Panc1 (cell line): ENCODE data around the gene SLC40A1. TPM values are rescaled to one million over a fixed set of nuclear protein-coding genes. Genes with fewer than 3 reads are reported as not detected.

Source experiments
- ATAC-seq: fragments of 200-7000 bp; cut with Tn5 transposase; 2 replicates; pipeline ENCODE4 v1.9.1; 2020; ENCODE audit warnings: mild to moderate bottlenecking, moderate library complexity
- BruUV-seq: library from RNA; stranded (reverse); fragments of 400-500 nt; replicated peaks from 2 replicates; lab custom pipeline; 2021; lab: Mats Ljungman, UMichigan
- CTCF ChIA-PET: fragments of 300-600 bp; sonication (Branson Sonifier 250); formaldehyde crosslinking; loops from one replicate; lab custom pipeline; 2022; ENCODE audit warnings: antibody characterized with exemption; lab: Charles Lee
- POLR2A ChIA-PET: fragments of 300-600 bp; sonication (Branson Sonifier 250); formaldehyde crosslinking; loops from one replicate; lab custom pipeline; 2022; ENCODE audit warnings: antibody characterized with exemption; lab: Charles Lee
- DNase-seq: peaks from one replicate; pipeline ENCODE4 v3.0.0-alpha.2; 2010; ENCODE audit warnings: low read depth, low spot score
- H3K27ac ChIP-seq: 2 replicates; pipeline ENCODE4 v1.5.1; 2011; ENCODE audit warnings: mild to moderate bottlenecking, low read length, inconsistent platforms
- H3K27me3 ChIP-seq: fragments of 200-500 bp; sonication (Bioruptor generic); 2 replicates; pipeline ENCODE4 v1.6.0; 2014; ENCODE audit warnings: low read length, inconsistent platforms; ENCODE audit not compliant: control insufficient read depth, insufficient read depth
- H3K36me3 ChIP-seq: fragments of 200-500 bp; sonication (Bioruptor generic); 2 replicates; pipeline ENCODE4 v1.5.1; 2014; ENCODE audit warnings: inconsistent platforms, mild to moderate bottlenecking, low read length, moderate library complexity; ENCODE audit not compliant: control insufficient read depth, insufficient read depth
- H3K4me1 ChIP-seq: 2 replicates; pipeline ENCODE4 v1.5.1; 2011; ENCODE audit warnings: inconsistent platforms, mild to moderate bottlenecking, low read length, moderate library complexity; ENCODE audit not compliant: control insufficient read depth, insufficient read depth
- H3K4me3 ChIP-seq, 2 experiments: 2 replicates each; pipeline ENCODE4 v1.5.1; 2011 to 2012; ENCODE audit warnings: low read depth in 2 of 2, low read length in 2 of 2, mild to moderate bottlenecking in 2 of 2, inconsistent platforms in 1 of 2, moderate library complexity in 1 of 2
- H3K9me3 ChIP-seq: fragments of 200-500 bp; sonication (Bioruptor generic); 2 replicates; pipeline ENCODE4 v1.5.1; 2014; ENCODE audit warnings: low read depth, mild to moderate bottlenecking, inconsistent platforms, low read length, moderate library complexity; ENCODE audit not compliant: control insufficient read depth, insufficient read depth
- POLR2AphosphoS5 ChIP-seq: IDR thresholded peaks from 2 replicates; pipeline ENCODE4 v1.6.1; 2012; ENCODE audit warnings: mild to moderate bottlenecking, low read depth, low read length, moderate library complexity
- SIN3A ChIP-seq: IDR thresholded peaks from 2 replicates; pipeline ENCODE4 v1.6.1; 2012; ENCODE audit warnings: low read depth, mild to moderate bottlenecking, low read length, moderate library complexity, borderline replicate concordance; ENCODE audit not compliant: insufficient read depth
- TCF7L2 ChIP-seq: IDR thresholded peaks from 2 replicates; pipeline ENCODE4 v1.6.1; 2011; ENCODE audit warnings: mild to moderate bottlenecking, low read depth, low read length, inconsistent platforms
- in situ Hi-C: cut with HindIII; loops from 2 replicates; pipeline ENCODE4 v1.10.0; 2016; ENCODE audit warnings: low sequenced_read_pairs, low pct_unique_long_range_greater_than_20kb
- intact Hi-C: fragments of 100-400 bp; cut with micrococcal nuclease; formaldehyde crosslinking; loops from one replicate; pipeline ENCODE4 v1.10.0; 2022; ENCODE audit not compliant: unreplicated experiment
- total RNA-seq: library from RNA; stranded (reverse); gene quantifications from one replicate; pipeline ENCODE4 v1.2.1, GENCODE V29; 2021; ENCODE audit not compliant: unreplicated experiment
- TF ChIP-seq, protein P1 (sequence below): fragments of 450-650 bp; IDR thresholded peaks from 2 replicates; pipeline ENCODE4 v1.5.1; 2017; ENCODE audit warnings: mild to moderate bottlenecking
- TF ChIP-seq, protein P2 (sequence below), 2 experiments: IDR thresholded peaks; 2 replicates each; pipeline ENCODE4 v1.6.1; 2011 to 2012; ENCODE audit warnings: low read depth in 2 of 2, control low read depth in 1 of 2, low read length in 1 of 2, mild to moderate bottlenecking in 1 of 2, moderate library complexity in 1 of 2; ENCODE audit not compliant: insufficient read depth in 1 of 2

SLC40A1 gene
- total RNA-seq, 1 experiment from 2014 or later = 0.74 TPM

DNA sequence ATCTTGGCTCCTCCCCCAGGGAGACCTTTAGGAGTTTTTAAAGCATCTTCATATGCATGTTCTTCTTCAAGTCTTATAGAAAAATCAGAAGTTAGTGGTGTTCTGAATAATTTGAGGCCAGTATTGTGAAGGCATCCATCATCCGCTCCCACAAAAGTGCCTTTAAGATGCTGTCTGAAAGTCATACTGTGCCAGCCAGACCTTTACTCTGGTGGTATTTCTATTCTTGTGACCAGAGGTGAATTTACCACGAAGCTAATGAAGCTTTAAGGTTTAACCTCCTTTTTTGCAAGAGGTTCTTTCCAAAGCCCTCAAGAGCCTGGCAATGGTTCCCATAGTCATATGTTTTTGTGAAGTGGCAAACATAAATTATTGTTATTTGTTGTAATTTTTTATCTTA is 54.3 kb downstream of the SLC40A1 start:
- intact Hi-C loops = no loop called here
- H3K9me3 ChIP-seq = no peaks in the 10 kb centered on the region
- no peaks in the 10 kb centered on the region for H3K27me3 ChIP-seq
- BruUV-seq = no TSS peak
- H3K4me1 ChIP-seq = no peaks in the 10 kb centered on the region; the same call in 1 of the 2 replicates
- no peak for TF ChIP-seq POLR2AphosphoS5
- TF ChIP-seq, protein P1, sequence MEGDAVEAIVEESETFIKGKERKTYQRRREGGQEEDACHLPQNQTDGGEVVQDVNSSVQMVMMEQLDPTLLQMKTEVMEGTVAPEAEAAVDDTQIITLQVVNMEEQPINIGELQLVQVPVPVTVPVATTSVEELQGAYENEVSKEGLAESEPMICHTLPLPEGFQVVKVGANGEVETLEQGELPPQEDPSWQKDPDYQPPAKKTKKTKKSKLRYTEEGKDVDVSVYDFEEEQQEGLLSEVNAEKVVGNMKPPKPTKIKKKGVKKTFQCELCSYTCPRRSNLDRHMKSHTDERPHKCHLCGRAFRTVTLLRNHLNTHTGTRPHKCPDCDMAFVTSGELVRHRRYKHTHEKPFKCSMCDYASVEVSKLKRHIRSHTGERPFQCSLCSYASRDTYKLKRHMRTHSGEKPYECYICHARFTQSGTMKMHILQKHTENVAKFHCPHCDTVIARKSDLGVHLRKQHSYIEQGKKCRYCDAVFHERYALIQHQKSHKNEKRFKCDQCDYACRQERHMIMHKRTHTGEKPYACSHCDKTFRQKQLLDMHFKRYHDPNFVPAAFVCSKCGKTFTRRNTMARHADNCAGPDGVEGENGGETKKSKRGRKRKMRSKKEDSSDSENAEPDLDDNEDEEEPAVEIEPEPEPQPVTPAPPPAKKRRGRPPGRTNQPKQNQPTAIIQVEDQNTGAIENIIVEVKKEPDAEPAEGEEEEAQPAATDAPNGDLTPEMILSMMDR = no peak
- no peak overlapping the region for H3K27ac ChIP-seq
- ATAC-seq = no peak
- DNase-seq = no peak
- no peaks in the 10 kb centered on the region for H3K36me3 ChIP-seq
- ChIA-PET CTCF (no interaction called here), POLR2A (no interaction called here)
- H3K4me3 ChIP-seq = no peak overlapping the region
- in situ Hi-C loops = no loop called here

DNA sequence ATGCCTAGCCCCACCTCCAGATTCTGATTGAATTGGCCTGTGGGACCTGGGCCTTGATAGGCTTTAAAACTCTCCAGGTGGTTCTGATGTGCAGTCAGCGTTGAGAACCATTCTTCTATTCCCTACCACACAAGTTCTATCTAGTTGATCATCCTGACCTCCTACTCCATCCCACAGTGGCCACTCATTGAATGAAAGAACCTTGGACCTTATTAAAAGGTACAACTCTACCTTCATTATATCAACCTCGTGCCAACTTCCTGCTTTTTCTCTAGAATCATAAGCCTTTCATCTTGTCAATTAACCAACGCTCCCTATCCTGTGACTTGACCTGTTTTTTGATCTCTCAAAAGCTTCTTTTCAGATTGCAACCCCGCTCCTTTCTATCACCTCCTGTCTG is 55.8 kb downstream of the SLC40A1 start:
- CTCF ChIA-PET = no interaction called here
- in situ Hi-C loops (no loop called here), intact Hi-C loops (no loop called here)
- DNase-seq (no peak), ATAC-seq (no peak)
- BruUV-seq = no TSS peak
- Histone ChIP-seq H3K27me3 (no peaks in the 10 kb centered on the region), H3K9me3 (no peaks in the 10 kb centered on the region), H3K4me1 (no peaks in the 10 kb centered on the region; the same call in 1 of the 2 replicates), H3K27ac (no peak overlapping the region), H3K4me3 (no peak overlapping the region), H3K36me3 (no peaks in the 10 kb centered on the region)
- TF ChIP-seq, protein P1 = no peak
- TF ChIP-seq TCF7L2 (no peak), POLR2AphosphoS5 (no peak), SIN3A (no peak)
- TF ChIP-seq, protein P2, sequence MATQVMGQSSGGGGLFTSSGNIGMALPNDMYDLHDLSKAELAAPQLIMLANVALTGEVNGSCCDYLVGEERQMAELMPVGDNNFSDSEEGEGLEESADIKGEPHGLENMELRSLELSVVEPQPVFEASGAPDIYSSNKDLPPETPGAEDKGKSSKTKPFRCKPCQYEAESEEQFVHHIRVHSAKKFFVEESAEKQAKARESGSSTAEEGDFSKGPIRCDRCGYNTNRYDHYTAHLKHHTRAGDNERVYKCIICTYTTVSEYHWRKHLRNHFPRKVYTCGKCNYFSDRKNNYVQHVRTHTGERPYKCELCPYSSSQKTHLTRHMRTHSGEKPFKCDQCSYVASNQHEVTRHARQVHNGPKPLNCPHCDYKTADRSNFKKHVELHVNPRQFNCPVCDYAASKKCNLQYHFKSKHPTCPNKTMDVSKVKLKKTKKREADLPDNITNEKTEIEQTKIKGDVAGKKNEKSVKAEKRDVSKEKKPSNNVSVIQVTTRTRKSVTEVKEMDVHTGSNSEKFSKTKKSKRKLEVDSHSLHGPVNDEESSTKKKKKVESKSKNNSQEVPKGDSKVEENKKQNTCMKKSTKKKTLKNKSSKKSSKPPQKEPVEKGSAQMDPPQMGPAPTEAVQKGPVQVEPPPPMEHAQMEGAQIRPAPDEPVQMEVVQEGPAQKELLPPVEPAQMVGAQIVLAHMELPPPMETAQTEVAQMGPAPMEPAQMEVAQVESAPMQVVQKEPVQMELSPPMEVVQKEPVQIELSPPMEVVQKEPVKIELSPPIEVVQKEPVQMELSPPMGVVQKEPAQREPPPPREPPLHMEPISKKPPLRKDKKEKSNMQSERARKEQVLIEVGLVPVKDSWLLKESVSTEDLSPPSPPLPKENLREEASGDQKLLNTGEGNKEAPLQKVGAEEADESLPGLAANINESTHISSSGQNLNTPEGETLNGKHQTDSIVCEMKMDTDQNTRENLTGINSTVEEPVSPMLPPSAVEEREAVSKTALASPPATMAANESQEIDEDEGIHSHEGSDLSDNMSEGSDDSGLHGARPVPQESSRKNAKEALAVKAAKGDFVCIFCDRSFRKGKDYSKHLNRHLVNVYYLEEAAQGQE (IDR thresholded peaks at IDR 0.05; ENCODE audit: insufficient read depth in 1 of 2, low read depth in 2 of 2, low read length in 1 of 2) = no peak
- POLR2A ChIA-PET = no interaction called here
